Suprapubic skin (tissue), 4 donors: ENCODE results near the gene MTX2. TPM values are rescaled to one million over a fixed set of nuclear protein-coding genes. Genes with fewer than 3 reads are reported as not detected.
"Not testable (repeated sequence)": the region's sequence is repeated elsewhere in the genome, so short reads cannot be mapped to it uniquely, and the experiment has no call there.

Experiments
- DNase-seq, 2 donors: peaks; one replicate each; pipeline ENCODE4 v3.0.0-alpha.2; 2019; ENCODE audit warnings: low spot score in 2 of 2
- H3K27ac ChIP-seq: fragments of 200-600 bp; sonication (generic); one replicate; pipeline ENCODE4 v1.5.1; 2019
- H3K27me3 ChIP-seq: fragments of 200-600 bp; sonication (generic); one replicate; pipeline ENCODE4 v1.5.1; 2019
- H3K36me3 ChIP-seq: fragments of 200-600 bp; sonication (generic); one replicate; pipeline ENCODE4 v1.5.1; 2019
- H3K4me1 ChIP-seq: fragments of 200-600 bp; sonication (generic); one replicate; pipeline ENCODE4 v1.5.1; 2019
- H3K4me3 ChIP-seq: fragments of 200-600 bp; sonication (generic); one replicate; pipeline ENCODE4 v1.5.1; 2019; ENCODE audit warnings: mild to moderate bottlenecking
- H3K9me3 ChIP-seq: fragments of 200-600 bp; sonication (generic); one replicate; pipeline ENCODE4 v1.5.1; 2019
- EP300 ChIP-seq: sonication (generic); formaldehyde crosslinking; IDR thresholded peaks from one replicate; pipeline ENCODE4 v1.6.1; 2017; ENCODE audit warnings: antibody characterized with exemption
- POLR2A ChIP-seq, 2 donors: fragments of 450-650 bp; IDR thresholded peaks; one replicate each; pipeline ENCODE4 v1.6.1; 2017; ENCODE audit warnings: antibody characterized with exemption in 2 of 2, mild to moderate bottlenecking in 2 of 2, moderate library complexity in 2 of 2
- POLR2AphosphoS5 ChIP-seq, 3 donors: sonication (generic); formaldehyde crosslinking; IDR thresholded peaks; one replicate each; pipeline ENCODE4 v1.6.1; 2017; ENCODE audit warnings: antibody characterized with exemption in 3 of 3
- WGBS: methylation state at CpG from one replicate; pipeline ENCODE4 v1.1.5; 2018; 5-methylcytosine and 5-hydroxymethylcytosine counted together
- total RNA-seq, 4 donors: library from RNA; depleted of rRNA; stranded (reverse); fragments of >200 nt; gene quantifications; one replicate each; pipeline ENCODE4 v1.1.0, GENCODE V29; 2016
- TF ChIP-seq, protein P1 (sequence below), 2 donors: fragments of 200-600 bp in 1 of 2; fragments of 450-650 bp in 1 of 2; sonication (generic) in 1 of 2; IDR thresholded peaks; one replicate each; pipeline ENCODE4 v1.5.1; 2016 to 2019; ENCODE audit warnings: antibody characterized with exemption in 2 of 2, mild to moderate bottlenecking in 1 of 2, moderate library complexity in 1 of 2

The MTX2 gene
- total RNA-seq, 4 donors from 2014 or later: 23.3 to 33.5 (median 31.2) TPM

DNA sequence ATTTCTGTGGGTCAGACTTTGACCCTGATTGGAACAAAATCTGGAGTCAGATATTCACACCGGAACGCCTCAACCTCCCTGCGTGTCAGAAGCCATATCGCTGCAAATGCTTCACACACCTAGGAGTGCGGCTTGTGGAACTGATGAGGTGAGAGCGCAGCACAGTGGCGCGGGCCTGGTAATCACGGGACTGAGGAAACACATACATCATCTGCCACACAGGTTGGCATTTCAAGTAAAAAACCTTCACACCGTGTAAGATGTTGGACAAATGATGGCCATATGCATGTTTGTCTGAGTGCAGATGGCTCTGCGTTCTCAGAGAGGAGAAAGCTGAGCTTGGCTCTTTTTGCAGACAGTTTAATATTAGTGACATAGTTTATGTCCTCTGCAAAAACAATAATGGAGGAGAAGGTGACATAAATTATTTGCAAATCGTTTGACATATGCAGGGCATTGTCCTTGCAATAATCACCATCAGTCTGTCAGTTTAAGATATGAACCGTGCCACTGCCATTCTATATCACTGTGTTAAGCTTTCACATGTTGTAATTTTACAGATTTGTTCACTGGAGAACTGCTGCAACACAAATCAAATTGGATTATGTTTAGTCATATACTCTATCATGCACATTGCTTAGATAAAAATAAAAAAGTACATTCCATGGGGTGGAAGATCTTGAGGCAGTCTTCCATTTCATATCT lies 101.4 kb downstream of the MTX2 start:
- no peak for TF ChIP-seq POLR2A (IDR thresholded peaks at IDR 0.05)
- Histone ChIP-seq H3K36me3 (no peaks in the 10 kb centered on the region), H3K27ac (no peak overlapping the region), H3K27me3 (no peaks in the 10 kb centered on the region), H3K4me3 (no peak overlapping the region), H3K9me3 (no peaks in the 10 kb centered on the region), H3K4me1 (no peaks in the 10 kb centered on the region)
- WGBS: 86% methylated on average over 13 of the region's 13 CpGs
- no peak for DNase-seq

DNA sequence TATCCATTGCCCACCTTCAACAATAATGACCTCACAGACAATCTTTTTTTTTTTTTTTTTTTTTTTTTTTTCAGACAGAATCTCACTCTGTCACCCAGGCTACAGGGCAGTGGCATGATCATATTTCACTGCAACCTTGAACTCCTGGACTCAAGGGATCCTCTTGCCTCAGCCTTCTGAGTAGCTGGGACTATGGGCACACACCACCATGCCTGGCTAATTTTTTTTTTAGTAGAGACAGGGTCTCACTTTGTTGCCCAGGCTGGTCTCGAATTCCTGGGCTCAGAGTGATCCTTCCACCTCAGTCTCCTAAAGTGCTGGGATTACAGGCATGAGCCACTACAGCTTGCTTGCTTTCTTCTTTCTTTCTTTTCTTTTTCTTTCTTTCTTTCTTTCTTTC lies 103.9 kb downstream of the MTX2 start:
- H3K4me1 ChIP-seq, H3K27ac ChIP-seq, H3K36me3 ChIP-seq, H3K27me3 ChIP-seq, H3K4me3 ChIP-seq, DNase-seq, H3K9me3 ChIP-seq: not testable (repeated sequence)
- WGBS: 92% methylated on average over 1 of the region's 1 CpG

DNA sequence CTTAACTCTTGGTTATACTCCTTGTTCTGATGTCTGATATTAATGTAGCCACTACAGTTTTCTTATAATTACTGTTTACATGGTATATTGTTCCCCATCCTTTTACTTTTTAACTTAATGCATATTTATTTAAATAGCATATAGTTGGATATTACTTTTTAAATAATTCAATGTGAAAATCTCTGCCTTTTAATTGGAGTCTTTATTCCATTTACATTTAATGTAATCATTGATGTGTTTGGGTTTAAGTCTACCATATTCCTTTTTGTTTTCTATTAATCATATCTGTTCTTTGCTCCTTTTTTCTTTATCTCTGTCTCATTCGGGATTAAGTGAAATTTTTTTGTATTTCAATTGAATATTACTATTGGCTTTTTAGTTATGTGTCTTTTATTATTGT lies 109.1 kb downstream of the MTX2 start:
- no peaks in the 10 kb centered on the region for H3K27me3 ChIP-seq
- WGBS: 91% methylated on average over 1 of the region's 1 CpG
- H3K4me3 ChIP-seq: no peak overlapping the region
- DNase-seq: no peak
- H3K9me3 ChIP-seq: no peaks in the 10 kb centered on the region
- no peaks in the 10 kb centered on the region for H3K36me3 ChIP-seq
- H3K4me1 ChIP-seq: no peaks in the 10 kb centered on the region
- TF ChIP-seq POLR2A (IDR thresholded peaks at IDR 0.05) (no peak), POLR2AphosphoS5 (IDR thresholded peaks at IDR 0.05) (no peak), EP300 (no peak)
- TF ChIP-seq, protein P1, sequence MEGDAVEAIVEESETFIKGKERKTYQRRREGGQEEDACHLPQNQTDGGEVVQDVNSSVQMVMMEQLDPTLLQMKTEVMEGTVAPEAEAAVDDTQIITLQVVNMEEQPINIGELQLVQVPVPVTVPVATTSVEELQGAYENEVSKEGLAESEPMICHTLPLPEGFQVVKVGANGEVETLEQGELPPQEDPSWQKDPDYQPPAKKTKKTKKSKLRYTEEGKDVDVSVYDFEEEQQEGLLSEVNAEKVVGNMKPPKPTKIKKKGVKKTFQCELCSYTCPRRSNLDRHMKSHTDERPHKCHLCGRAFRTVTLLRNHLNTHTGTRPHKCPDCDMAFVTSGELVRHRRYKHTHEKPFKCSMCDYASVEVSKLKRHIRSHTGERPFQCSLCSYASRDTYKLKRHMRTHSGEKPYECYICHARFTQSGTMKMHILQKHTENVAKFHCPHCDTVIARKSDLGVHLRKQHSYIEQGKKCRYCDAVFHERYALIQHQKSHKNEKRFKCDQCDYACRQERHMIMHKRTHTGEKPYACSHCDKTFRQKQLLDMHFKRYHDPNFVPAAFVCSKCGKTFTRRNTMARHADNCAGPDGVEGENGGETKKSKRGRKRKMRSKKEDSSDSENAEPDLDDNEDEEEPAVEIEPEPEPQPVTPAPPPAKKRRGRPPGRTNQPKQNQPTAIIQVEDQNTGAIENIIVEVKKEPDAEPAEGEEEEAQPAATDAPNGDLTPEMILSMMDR (IDR thresholded peaks at IDR 0.05): no peak
- no peak overlapping the region for H3K27ac ChIP-seq

DNA sequence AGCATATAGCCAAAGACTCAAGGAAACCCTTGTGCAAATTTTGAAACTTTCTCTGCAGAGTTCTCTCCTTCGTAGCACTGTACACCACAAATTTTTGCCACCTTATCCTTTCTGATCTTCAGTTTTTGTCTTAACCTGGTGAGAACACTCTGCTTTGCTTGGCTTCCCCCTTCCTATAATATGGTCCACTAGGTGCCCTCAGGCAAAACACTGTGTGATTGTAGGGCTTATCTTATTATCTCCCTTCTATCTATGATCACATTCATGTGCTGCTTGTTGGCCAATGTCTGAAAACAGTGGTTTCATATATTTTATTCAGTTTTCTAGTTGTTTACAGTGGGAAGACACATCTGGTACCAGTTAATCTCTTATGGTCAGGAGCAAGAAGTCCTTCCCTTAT lies 111.1 kb downstream of the MTX2 start:
- H3K36me3 ChIP-seq: no peaks in the 10 kb centered on the region
- WGBS: 88% methylated on average over 1 of the region's 1 CpG
- no peak overlapping the region for H3K4me3 ChIP-seq
- H3K27me3 ChIP-seq: no peaks in the 10 kb centered on the region
- TF ChIP-seq, protein P1 (IDR thresholded peaks at IDR 0.05): no peak
- no peak for TF ChIP-seq EP300
- TF ChIP-seq POLR2AphosphoS5 (IDR thresholded peaks at IDR 0.05): no peak
- no peak for TF ChIP-seq POLR2A (IDR thresholded peaks at IDR 0.05)
- no peak for DNase-seq
- no peaks in the 10 kb centered on the region for H3K9me3 ChIP-seq
- H3K4me1 ChIP-seq: no peaks in the 10 kb centered on the region
- H3K27ac ChIP-seq: no peak overlapping the region

DNA sequence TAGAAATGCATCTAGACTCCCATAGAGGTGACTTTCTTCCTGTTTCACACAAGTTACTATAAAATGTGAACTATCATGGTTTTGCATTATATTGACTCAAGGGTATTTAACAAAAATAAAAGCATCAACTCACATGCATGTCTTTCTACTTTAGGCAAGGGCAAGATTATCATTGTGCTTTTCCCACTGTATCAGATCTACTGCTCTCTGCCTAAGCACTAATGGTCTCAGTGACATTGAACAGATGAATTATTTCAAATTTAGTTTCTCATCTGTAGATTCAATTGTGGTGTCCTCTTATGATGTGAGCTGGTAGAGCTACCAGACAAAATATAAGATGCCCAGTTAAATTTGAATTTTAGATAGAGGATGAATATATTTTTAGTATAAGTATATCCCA lies 113.9 kb downstream of the MTX2 start:
- H3K27me3 ChIP-seq: no peaks in the 10 kb centered on the region
- H3K9me3 ChIP-seq: no peaks in the 10 kb centered on the region
- H3K4me1 ChIP-seq: no peaks in the 10 kb centered on the region
- H3K4me3 ChIP-seq: no peak overlapping the region
- DNase-seq: no peak
- H3K36me3 ChIP-seq: no peaks in the 10 kb centered on the region
- TF ChIP-seq, protein P1 (IDR thresholded peaks at IDR 0.05): no peak
- TF ChIP-seq POLR2A (IDR thresholded peaks at IDR 0.05) (no peak), POLR2AphosphoS5 (IDR thresholded peaks at IDR 0.05) (no peak), EP300 (no peak)
- no peak overlapping the region for H3K27ac ChIP-seq

DNA sequence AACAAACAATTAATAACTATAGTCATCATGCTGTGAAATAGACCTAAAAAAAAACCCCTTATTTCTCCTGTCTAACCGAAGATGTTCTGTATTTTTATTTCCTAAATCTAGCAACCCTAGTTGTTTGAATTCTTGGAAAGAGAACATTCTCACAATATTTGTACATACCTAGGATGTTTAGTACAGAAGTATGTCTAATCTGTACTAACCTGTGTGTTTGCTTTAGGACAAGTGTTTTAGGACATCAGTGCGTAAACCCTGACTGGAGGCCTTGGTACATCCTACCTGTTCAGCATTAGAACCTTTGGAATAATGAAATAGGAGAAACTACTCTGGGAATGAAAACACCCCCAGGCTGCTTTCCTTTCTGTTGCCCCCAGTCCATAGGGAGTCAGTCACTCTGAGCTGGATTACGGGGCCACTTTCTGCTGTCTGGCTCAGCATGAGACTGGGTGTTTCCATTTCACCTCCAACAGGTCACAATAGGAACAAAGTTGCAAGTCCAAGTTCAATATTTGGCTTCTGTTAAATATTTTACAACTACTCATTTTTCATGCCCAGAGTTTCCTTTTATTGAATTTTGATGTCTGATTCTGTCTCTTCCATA lies 114.7 kb downstream of the MTX2 start:
- no peaks in the 10 kb centered on the region for H3K4me1 ChIP-seq
- no peaks in the 10 kb centered on the region for H3K36me3 ChIP-seq
- TF ChIP-seq POLR2A (IDR thresholded peaks at IDR 0.05) (no peak), EP300 (no peak), POLR2AphosphoS5 (IDR thresholded peaks at IDR 0.05) (no peak)
- TF ChIP-seq, protein P1 (IDR thresholded peaks at IDR 0.05): no peak
- DNase-seq: no peak
- no peaks in the 10 kb centered on the region for H3K27me3 ChIP-seq
- no peaks in the 10 kb centered on the region for H3K9me3 ChIP-seq
- H3K27ac ChIP-seq: no peak overlapping the region
- H3K4me3 ChIP-seq: no peak overlapping the region
- 77% methylated on average over 3 of the region's 3 CpGs for WGBS
